Measurements from ENCODE around the gene ATP7B.

ATP7B gene

DNA sequence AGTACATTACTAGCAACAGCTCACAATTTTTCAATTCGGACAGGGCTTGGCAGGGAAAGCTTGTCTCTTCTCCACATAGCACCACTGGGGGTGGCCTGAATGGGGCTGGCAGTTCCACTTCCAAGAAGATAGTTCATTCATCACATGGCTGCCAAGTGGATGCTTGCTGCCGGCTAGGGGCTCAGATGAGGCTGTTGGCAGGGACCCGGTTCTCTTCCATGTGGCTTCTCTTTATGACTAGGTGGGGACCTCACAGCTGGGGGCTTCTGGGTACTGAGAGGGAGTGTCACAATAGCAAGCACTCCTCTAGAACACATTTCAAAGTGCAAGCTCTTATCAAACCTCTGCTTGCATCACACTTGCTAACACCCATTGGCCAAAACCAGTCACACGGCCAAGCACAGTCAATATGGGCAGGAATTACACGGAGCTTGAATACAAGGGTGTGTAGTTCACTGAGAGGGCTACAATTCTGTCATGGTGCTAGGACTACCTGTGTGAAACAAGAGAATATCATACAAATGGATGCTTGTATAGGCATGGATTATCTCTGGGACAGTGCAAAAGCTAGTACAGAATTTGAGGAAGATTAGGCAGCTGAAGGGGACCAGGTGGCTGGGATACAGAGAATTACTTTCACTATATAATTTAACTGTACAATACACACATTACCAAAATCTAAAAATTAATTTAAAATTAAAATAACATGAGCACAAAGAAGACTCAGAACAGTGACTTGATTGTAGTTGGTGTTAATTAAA is 32.3 kb downstream of the ATP7B start:
- DNase-seq (ENCODE audit: low read depth) = no peak

DNA sequence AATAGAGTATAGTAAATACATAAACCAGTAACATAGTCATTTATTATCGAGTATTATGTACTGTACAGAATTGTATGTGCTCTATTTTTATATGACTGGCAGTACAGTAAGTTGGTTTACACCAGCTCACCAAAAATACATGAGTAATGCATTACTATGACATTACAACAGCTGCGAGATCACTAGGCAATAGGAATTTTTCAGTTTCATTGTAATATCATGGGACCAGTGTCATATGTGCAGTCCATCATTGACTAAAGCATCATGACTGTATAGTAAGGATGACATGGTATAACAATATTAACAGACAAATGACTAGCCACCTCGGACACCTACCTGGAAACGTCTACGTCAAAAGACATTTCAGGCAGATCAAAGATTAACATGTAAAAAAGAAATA is 33.6 kb downstream of the ATP7B start:
- DNase-seq (ENCODE audit: low read depth) = no peak

DNA sequence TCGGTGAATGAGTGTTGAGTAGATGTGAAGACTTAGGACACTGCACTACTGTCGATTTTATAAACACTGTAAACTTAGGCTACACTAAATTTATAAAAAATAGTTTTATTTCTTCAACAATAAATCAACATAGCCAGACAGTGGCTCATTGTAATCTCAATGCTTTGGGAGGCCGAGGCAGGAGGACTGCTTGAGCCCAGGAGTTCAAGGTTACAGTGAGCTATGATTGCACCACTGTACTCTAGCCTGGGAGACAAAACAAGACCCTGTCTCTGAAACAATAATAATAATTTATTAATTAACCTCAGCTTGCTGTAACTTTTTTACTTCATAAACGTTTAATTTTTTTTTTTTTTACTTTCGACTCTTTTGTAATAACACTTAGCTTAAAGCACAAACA is 34.4 kb downstream of the ATP7B start:
- DNase-seq (ENCODE audit: low read depth) = no peak

DNA sequence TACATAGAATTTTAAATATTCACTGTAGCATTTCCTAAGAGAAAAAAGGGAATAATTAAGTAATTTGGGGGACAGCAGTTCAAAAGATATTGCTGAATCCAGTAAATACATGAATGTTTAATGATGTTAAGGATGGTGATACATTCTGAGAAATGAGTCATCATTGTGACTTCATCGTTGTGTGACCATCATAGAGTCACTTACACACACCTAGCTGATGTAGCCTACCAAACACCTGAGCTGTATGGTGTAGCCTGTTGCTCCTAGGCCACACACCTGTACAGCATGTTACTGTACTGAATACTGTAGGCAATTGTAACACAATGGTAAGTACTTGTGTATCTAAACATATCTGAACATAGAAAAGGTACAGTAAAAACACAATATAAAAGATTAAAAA is 34.8 kb downstream of the ATP7B start:
- DNase-seq (ENCODE audit: low read depth) = no peak

DNA sequence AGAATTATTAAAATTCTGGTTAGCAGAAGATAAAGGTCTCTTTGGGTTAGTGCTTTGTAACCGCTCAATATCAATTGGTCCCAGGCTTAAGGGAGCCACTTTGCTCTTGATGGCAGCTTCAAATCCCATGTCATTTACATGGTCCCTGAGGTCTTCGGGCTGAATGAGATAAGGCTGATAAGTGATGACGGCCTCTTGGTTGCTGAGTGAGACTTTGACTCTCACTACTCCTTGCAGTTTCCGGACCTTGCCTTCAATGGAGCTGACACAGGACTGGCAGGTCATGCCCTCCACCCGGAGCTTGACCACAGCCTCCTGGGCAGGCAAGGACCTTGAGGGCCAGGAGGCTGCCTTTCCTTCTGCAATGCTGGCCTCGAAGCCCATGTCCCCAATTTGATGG is 36.8 kb downstream of the ATP7B start:
- no peak for DNase-seq (ENCODE audit: low read depth)

DNA sequence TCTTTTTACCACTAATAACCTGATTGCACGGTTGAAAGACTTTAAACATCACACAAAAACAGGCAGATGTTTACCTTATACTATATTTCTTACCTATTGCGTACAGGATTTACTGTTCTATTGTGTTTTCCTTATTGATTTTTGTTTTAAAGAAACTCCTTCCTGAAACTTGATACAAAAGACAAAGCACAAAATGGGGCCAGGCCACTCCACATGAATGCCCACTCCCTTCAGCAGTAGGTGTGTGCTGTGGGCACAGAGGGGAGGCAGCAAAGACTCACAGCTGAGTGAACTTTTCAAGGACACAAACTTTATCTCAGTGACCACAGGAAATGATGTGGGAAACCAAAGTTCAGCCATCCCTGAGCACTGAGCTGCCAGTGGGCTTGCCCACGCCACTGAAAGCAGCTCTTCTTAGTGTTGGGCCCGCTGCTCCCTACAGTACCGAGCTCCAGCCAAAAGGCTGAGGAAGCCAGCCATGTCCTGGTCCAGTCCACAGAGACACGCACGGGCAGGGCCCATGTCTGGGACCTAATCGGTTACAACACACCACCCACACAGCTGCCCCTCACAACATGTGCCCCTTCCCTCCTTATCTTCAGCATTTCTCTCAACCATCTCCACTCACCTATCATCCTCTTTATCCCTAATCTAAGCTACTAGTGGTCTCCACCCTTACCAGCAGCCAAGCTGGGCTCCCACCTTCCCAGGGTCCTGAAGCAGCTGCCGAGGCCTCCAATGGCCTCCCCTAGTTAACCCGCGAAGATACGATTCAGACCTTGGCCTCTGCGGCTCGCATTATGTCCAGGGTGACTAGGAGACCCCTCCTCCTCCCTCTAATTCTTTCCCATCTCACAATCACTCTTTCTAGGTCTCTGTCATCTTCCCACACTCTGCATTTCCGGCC is 39.5 kb downstream of the ATP7B start:
- no peak for DNase-seq (ENCODE audit: low read depth)

DNA sequence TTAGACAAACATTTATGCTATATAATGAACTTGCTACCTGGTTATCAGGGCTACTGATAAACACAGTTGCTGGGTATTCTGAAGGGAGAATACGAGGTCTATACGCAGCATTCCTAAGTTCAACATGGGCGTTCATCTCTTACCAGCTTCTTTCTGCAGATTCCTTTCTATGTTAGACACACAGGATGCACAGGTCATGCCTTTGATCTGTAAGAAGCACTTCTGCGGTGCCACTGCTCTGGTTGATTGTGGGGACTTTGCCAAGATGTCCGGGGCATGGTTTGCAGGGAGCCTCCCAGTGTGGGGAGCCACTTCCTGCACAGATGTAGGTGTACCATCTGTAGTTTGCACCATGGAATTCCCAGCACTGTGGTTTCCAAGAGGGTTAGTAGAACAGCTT is 40.9 kb downstream of the ATP7B start:
- DNase-seq (ENCODE audit: low read depth) = no peak

DNA sequence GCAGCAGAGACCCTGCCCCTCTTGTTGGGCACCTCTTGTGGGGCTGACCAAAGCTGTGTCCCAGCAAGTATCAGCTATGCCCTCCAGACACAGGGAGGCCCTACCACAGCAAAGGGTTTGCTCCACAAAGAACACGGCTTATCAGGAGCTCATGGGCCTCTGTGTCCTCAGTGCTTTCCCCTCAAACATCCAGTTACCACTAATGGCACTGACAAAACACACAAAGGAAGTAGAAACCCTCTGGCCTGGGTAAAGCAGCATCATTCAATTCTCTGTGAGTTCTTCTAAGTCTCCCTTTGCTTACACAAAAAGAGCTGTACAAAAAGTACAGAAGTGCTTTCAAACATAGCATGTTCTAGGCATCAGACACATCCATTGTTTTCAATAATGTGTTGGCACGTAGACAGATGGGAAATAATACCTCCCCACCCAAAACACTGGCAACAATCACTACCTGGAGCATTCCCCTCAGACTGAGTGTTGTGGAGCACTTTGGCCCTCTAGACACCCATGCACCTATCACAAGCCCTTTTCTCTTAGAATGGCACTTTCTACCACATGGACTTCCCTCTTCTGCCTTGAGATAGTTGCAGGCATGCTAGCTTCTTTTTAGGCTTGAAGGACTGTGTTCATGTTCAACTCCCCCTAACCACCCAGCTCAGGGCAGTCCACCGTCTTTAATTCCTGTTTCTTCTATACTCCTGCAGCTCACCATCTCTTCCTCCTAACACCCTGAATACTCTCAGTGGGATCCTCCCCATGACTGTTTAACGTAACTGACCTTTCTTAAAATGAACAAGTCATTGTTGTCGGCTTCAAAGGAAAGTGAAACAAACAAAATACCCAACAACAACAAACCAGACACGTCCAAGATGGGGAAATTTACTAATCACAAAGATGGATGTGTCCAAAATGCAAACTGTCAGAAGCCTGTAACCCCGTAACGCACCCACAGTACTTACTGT is 43.5 kb downstream of the ATP7B start:
- DNase-seq (ENCODE audit: low read depth) = no peak

DNA sequence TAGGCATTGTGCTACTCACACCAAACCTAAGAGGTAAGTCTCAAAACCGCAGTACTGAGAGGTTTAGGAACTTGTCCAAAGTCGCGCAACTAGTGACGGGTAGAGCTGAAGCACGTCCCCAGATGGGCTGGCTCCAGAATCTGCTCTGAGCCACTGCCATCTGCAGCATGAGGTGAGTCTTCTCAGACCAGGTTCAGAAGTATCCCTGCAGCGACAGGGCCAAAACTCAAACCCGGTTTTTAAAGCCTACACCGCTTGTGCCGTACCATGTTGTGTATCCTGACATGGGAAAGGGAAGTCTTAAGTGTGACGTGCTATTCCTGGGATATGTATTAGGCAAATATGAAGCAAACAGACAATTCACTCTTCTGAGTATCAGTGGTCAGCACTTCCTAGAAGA is 45.1 kb downstream of the ATP7B start:
- no peak for DNase-seq (ENCODE audit: low read depth)

DNA sequence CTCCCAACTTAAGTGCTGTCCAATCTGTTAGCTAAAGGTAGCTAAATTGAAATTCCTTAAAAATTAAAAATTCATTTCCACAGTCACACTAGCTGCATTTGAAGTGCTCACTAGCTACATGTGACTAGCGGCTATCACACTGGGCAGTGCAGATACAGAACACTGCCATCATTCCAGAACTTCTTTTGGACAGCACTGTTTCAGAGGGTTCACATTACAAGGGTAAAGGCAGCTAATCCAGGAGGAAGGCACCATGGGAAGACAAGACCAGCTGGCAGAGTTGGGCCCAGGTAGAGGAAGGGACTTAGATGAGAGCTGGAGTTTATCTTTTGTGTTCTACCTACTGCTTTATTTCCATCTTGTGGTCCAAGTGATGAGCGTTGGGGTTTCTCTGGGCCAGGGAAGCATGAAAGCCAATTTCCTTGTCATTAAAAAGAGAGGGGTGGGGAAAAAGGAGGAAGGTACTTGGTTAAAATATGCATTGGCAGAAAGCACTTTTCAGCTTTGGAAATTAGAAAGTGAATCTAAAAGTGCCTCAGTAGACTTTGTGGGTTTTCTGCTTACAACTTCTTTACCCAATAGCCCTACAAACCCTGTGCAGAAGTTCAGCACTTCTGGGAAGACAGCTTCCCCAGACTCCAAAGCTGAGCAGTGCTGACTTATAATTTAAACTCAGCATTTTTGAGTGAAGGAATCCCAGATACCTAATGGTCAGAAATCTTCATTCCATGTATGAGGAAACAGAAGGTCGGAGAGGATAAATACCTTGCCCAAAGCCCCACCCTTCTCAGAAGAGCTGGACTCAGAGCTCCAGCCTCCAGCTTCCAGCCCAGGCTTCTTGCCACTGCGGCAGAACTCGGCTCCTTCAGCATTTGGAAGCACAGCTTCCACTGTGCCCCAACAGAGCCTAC is 49.5 kb downstream of the ATP7B start:
- DNase-seq (ENCODE audit: low read depth) = no peak

DNA sequence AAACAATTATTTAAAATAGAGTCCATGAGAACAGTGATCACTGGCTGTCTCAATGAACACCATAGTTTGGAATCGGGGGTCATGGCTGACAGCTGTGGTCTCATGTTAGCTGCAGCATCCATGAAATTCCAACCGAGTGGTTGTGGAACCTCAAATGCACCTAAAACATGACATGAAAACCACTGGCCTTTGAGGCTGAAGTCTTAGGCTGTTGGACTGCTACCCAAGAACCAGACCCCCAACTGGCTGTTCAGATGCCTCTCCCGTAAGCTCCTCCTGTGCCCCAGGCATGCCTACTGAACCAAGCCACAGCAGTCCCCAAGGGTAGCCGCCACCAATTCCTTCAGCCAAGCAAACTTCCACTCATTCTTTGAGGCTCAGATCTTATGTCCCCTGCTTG is 50.5 kb downstream of the ATP7B start:
- no peak for DNase-seq (ENCODE audit: low read depth)

DNA sequence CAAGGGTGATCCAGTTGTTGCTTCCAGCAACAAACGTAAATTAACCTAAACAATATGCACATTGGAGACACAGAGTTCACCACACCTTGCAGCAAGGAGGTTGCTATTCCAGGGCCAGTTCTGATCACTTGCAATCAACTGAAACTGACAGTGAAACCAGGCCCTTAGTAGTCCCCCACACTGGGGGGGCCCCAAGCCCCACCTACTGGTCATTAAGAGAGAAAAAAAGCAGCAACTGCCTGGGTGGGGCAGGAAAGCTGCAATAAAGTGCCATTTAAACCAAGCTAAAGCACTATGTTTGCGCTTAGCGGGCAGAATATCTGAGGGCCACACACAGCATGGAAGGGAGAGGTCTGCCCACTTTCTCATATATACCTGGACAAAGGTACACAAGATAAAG is 51.5 kb downstream of the ATP7B start:
- DNase-seq (ENCODE audit: low read depth) = no peak

DNA sequence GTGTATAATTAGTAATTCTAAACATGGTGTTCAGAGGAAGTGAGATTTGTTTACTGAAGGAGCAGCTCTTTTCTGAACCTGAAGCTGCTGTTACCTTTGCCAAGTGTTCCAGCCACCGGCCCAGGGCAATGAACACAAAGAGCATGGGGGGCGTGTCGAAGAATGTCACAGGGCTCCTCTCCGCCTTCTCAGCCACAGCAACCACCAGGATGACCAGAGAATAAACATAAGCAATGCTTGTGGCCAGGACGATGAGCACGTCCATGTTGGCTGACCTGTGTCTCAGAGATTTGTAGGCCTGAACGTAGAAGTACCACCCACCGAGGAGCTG is 53.1 kb downstream of the ATP7B start:
- no peak for DNase-seq (ENCODE audit: low read depth)

DNA sequence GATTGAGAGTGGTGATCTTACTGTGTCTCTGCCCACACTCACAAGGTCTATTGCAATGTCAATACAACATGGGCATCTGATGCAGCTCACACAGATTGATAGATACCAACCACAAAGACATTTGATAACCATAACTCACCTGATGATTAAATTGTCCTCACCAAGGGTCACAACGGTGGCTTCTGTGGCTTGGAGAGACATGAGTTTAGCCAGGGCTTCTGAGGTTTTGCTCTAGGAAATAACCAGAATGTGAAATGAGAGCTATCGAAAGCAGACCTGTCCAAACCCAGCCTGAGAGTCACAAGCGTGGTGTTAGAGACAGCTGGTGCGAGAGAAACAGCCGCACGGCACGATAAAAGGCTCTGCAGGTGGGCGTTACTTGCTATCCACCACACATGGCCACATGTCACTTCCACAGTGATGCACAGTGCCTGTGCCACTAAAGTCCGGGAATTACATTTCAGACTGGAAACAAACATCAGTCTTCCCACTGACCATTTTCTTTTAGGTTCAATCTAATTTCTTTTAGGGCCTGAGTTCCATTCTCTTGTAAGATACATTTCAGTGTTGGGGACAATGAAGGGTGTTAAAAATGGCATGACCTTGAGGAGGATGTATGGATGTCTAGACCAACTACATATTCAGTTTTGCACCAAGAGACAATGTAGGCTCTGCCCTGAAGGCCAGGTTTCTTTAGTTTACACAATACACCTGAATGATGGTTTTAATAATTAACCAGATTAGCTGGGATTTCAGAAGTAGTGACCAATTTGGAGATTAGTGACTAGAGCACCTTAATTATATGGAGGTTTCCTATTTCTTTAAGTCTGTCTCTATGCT is 53.7 kb downstream of the ATP7B start:
- no peak for DNase-seq (ENCODE audit: low read depth)

DNA sequence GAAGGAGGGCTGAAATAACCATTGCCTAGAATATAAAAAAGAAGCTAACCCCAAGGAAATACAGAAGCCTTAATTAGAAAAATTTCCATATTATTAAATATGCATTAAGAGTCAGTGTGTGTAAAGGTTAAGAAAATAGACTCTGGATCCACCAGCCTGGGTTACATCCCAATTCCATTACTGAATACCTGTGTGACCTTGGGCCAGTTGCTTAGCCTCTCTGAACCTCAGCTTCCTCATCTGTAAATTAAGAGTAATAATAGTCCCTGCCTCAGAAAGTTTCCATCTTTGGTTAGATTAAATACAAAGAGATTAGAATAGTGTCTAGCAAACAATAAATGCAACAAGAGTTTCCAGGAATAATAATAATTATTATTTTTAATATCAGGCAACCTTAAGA is 54.5 kb downstream of the ATP7B start:
- no peak for DNase-seq (ENCODE audit: low read depth)

DNA sequence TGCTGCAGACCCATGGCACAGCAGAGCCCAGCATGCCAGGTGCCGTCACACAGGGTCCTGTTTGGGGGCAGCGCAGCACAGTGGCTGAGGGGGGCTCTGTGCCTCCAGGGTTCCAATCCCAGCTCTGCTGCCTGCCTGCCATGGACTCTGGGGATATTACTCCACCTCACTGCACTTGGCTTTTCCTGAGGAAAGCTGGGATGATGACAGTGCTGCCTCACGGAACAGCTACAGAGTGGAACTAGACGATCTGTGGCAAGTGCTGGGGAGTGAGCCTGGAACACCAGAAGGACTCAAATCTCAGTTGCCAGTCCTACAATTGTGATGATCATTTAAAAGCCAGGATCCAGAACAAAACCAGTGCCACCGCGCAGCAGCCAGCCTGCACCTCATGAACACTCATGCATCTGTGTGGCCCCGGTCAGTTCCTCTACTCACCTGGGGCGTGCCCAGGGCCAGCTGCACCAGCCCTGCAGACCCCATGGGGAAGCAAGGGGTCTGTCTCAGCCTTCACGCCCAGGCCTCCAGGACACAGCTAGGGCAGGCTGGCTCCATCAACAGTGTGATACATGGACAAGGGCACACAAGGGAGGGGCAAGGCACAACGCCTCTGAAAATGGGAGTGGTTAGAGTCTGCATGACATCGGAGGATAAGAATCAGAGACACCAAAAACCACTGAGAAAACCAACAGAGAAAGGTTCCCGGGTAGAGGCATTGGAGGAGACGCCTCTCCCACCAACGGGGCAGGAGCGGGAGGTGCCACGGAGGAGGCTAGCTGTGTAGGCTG is 55.2 kb downstream of the ATP7B start:
- no peak for DNase-seq (ENCODE audit: low read depth)

DNA sequence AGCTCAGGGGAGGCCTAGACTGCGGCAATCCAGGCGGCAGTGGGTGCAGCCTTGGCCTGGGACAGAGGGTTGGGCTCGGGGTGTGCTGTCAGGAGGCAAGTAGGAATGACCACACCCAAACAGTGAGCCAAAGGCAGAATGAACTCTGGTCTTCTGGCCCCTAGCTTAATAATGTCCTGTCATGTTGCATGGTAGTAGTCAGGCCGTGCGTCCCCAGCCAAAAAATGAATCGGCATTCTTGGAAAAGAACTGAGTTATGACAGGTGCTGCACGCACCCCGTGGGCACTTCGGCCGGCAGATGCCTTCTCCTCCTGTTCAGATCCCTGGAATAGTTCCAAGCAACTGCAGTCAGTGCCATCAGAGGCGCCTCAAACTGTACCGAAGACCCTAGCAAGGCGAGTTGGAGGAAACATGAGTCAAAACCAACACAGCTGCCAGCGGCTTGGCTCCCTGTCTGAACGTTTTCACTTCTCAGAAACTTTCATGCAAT is 55.9 kb downstream of the ATP7B start:
- DNase-seq (ENCODE audit: low read depth) = no peak

DNA sequence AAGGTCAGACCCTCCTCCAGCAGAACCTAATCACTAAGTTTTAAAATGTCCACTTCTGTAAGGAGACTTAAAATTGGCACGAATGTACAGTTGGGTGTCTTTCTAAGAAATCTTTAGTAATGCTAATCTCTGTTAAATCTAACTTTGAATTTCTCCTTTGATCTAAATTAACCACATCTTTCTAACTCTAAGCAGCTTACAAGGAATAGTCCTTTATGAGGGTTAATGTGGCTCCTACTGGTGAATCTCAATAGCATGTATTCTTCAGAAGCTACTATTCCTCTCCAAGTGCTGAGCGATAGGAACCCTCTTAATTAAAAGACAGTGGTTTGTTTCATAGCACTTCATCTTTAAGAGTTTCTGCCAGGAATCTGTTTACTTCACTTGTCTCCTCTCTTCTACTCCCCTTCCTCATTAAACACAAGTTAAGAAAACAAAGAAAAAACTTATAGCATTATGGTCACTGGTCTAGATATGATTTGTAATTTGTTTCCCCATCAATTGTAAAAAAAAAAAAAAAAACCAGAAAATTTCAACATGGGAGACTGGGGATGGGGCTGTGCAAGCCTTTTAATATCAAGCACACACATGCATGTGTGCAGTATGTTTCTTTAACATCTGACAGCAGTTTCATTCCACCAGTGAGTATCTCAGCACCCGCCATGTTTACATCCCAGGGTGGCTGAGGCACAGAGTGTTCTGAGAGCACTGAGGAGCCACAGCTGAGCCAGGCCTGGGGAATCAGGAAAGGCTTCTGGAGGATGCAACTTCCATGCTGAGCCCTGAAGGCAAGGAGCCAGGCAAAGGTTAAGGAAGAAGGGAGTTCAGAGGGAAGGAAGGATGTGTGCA is 57.7 kb downstream of the ATP7B start:
- no peak for DNase-seq (ENCODE audit: low read depth)

Measured in T follicular helper cell (primary cell).